ENCODE data around the gene PIGH. TPM values are rescaled to one million over a fixed set of nuclear protein-coding genes. Genes with fewer than 3 reads are reported as not detected.

Gene PIGH
- polyA plus RNA-seq, 1 of the 3 experiments (the other 2 are of a cell fraction): 23.6 TPM

Small RNAs within 50 kb of the gene (small RNA-seq; reads per million reads assigned to genes)
- gene AL132640.3 (0 reads per million in 7 experiments), gene RF00019 (0 reads per million in 7 experiments)

Other genes starting within 250 kb of the PIGH start
- gene ATP6V1D, start 240.5 kb downstream of the PIGH start, polyA plus RNA-seq (2012; rRNA removed): 39.2 and 51.9 TPM in 2 replicates
- gene EIF2S1, start 239.9 kb downstream of the PIGH start, polyA plus RNA-seq (2012; rRNA removed): 57.2 and 57.7 TPM in 2 replicates
- gene PLEK2, start 188.1 kb downstream of the PIGH start, polyA plus RNA-seq (2012; rRNA removed): 0.11 and 0.56 TPM in 2 replicates
- 0.16 and 0.26 TPM in 2 replicates for gene TMEM229B, start 111.5 kb downstream of the PIGH start, polyA plus RNA-seq (2012; rRNA removed)
- gene PLEKHH1, start 67.0 kb downstream of the PIGH start, polyA plus RNA-seq (2012; rRNA removed): 1.5 and 1.6 TPM in 2 replicates
- gene ARG2, start 19.7 kb upstream of the PIGH start, polyA plus RNA-seq (2012; rRNA removed): 2.6 TPM in 2 replicates
- 59.2 and 71.8 TPM in 2 replicates for gene VTI1B, start 74.4 kb upstream of the PIGH start, polyA plus RNA-seq (2012; rRNA removed)
- 44.7 and 65.8 TPM in 2 replicates for gene RDH11, start 95.5 kb upstream of the PIGH start, polyA plus RNA-seq (2012; rRNA removed)
- not detected in 2 replicates for gene RDH12, start 101.6 kb upstream of the PIGH start, polyA plus RNA-seq (2012; rRNA removed)
- 5.6 and 7.7 TPM in 2 replicates for gene ZFYVE26, start 216.3 kb upstream of the PIGH start, polyA plus RNA-seq (2012; rRNA removed)
- gene RAD51B, start 219.5 kb upstream of the PIGH start, polyA plus RNA-seq (2012; rRNA removed): 5.2 and 6.0 TPM in 2 replicates